ENCODE results near the gene IGBP1.

DNA sequence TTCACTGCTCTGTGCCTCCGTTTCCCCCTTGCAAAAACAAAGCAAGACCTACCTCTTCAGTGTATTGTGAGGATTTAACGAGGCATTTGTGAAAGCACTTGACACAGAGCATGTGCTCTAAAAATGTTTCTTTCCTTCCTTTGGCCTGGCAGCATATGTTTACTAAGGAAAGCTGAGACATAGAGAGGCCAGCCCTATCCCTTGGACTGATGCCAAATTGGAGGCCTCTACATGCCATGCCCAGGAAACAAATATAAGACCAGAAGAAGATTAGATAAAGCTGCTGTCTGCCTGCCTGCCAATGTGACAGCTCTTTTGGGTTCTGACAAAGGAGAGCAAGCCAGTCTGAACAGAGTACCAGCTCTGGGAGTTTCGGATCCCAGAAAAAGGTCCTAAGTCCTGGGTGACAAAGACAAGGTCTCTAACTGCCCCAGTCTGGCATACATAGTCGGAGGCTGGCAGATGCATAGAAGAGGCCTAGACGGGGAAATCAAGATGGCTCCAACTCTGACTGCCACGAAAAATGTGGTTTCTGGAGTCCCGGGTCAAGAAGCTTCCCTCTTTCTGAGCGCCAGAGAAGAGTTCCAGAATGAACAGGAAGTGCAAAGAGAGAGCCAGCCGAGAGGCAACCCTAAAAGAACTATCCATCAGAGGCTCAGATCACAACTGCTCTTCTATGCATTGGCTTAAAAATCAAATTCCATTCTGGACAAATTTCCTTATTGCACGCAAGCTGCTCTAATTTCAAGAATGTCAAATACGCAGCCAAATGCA is 45.2 kb upstream of the IGBP1 start:
- TF ChIP-seq CTCF (IDR thresholded peaks at IDR 0.05 in 4 of 5, conservative IDR thresholded peaks at IDR 0.05 in 1 of 5), result no peak
- TF ChIP-seq POLR2A (IDR thresholded peaks at IDR 0.05), result no peak

Measured in gastrocnemius medialis (tissue), 4 donors.